Psoas muscle (tissue), 8 donors: ENCODE measurements around the gene FSD1. TPM values are rescaled to one million over a fixed set of nuclear protein-coding genes. Genes with fewer than 3 reads are reported as not detected.

ENCODE experiments used
- ATAC-seq, 4 donors: fragments of 200-7000 bp; cut with Tn5 transposase; one replicate each; pipeline ENCODE4 v1.9.1; 2020; ENCODE audit warnings: moderate library complexity in 3 of 4, mild to moderate bottlenecking in 2 of 4
- DNase-seq, 2 donors: peaks; one replicate each; pipeline ENCODE4 v3.0.0-alpha.2; 2020
- H3K27ac ChIP-seq: fragments of 200-600 bp; one replicate; pipeline ENCODE4 v1.8.0; 2022
- H3K27me3 ChIP-seq, 3 donors: fragments of 200-600 bp in 1 of 3; one replicate each; pipeline versions ENCODE4 v1.6.1 to v1.8.0; 2013 to 2022; ENCODE audit warnings: low read length in 2 of 3, mild to moderate bottlenecking in 2 of 3, moderate library complexity in 1 of 3; ENCODE audit not compliant: insufficient read depth in 3 of 3
- H3K36me3 ChIP-seq, 2 donors: fragments of 200-600 bp in 1 of 2; one replicate each; pipeline versions ENCODE4 v1.6.1 to v1.8.0; 2013 to 2022; ENCODE audit warnings: low read depth in 1 of 2, mild to moderate bottlenecking in 1 of 2, moderate library complexity in 1 of 2; ENCODE audit not compliant: insufficient read depth in 1 of 2
- H3K4me1 ChIP-seq: fragments of 200-600 bp; one replicate; pipeline ENCODE4 v1.8.0; 2022
- H3K4me3 ChIP-seq: fragments of 200-600 bp; one replicate; pipeline ENCODE4 v1.8.0; 2022; ENCODE audit warnings: mild to moderate bottlenecking
- H3K9me3 ChIP-seq: fragments of 200-600 bp; one replicate; pipeline ENCODE4 v1.8.0; 2022
- WGBS, 3 donors: extraction: QIAGEN DNeasy Blood & Tissue Kit; methylation state at CpG; one replicate each; pipeline versions ENCODE4 v1.1.6 to v1.1.7; 2013; 5-methylcytosine and 5-hydroxymethylcytosine counted together
- intact Hi-C, 2 donors: fragments of 100-400 bp; cut with DNase I; formaldehyde crosslinking; loops; one replicate each; pipeline versions ENCODE4 v1.11.0 to v1.14.2; 2022
- polyA plus RNA-seq, 3 donors: library from polyadenylated mRNA; stranded (reverse); fragments of 200-250 nt; gene quantifications; one replicate each; pipeline ENCODE4 v1.2.3, GENCODE V29; 2013
- total RNA-seq, 4 donors: library from RNA; stranded (reverse); fragmentation: NEBNext Ultra II Directional in 2 of 4; extraction: Animal tissue kit (Norgen Biotek cat#: 25700) in 2 of 4; gene quantifications; one replicate each; pipeline versions ENCODE4 v1.2.1 to v1.2.4, GENCODE V29; 2021 to 2023
- TF ChIP-seq, protein P1 (sequence below): fragments of 200-600 bp; IDR thresholded peaks from one replicate; pipeline ENCODE4 v1.8.0; 2022; ENCODE audit warnings: antibody characterized with exemption
- donor health status: healthy with polysubstance abuse.
- donor health status: DM: no; HTN: no; CAD: no; lungs with moderate emphysema.
- donor health status: Bipolar disorder and iron deficiency.
- donor health status: healthy.
- donor health status: DM: yes; HTN: yes; CAD: no.
- donor health status: DM: no; HTN: no; CAD: no.
- donor health status: DM: no; HTN: no; CAD: no.
- donor health status: DM: yes; HTN: yes; CAD: no.

FSD1 gene
- total and polyA plus RNA-seq, 7 donors: 0.08 TPM; not detected in 6

DNA sequence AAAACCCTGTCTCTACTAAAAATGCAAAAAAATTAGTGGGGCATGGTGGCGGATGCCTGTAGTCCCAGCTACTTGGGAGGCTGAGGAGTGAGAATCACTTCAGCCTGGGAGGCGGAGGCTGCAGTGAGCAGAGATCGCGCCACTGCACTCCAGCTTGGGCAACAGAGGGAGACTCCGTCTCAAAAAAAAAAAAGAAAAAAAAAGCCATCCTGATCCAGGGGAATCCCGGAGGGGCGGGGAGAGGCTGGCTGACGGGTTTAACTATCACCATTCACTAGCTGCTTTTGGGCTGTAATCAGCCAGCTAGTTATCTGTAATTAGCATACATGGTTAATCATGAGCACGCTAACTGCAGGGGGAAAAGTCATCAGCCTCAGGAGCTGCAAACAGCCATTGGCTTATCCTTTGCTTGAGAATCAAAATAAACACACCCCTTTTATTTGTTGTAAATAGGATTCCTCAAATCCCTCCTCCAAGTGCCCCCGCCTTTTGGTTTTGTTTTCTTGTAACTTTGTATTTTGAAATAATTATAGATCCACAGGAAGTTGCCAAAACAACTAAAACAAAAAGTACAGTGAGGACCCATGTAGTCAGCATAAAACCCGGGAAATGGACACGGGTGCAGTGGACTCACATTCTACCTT is 9.6 kb downstream of the FSD1 start:
- Histone ChIP-seq H3K36me3 (no peaks in the 10 kb centered on the region), H3K4me1 (no peaks in the 10 kb centered on the region), H3K27me3 (peaks cover 0 to 6% (median 0%) of the 10 kb centered on the region in 3 donors), H3K4me3 (no peak overlapping the region), H3K27ac (no peak overlapping the region), H3K9me3 (no peaks in the 10 kb centered on the region)
- no peak for DNase-seq
- ATAC-seq: no peak
- TF ChIP-seq, protein P1, sequence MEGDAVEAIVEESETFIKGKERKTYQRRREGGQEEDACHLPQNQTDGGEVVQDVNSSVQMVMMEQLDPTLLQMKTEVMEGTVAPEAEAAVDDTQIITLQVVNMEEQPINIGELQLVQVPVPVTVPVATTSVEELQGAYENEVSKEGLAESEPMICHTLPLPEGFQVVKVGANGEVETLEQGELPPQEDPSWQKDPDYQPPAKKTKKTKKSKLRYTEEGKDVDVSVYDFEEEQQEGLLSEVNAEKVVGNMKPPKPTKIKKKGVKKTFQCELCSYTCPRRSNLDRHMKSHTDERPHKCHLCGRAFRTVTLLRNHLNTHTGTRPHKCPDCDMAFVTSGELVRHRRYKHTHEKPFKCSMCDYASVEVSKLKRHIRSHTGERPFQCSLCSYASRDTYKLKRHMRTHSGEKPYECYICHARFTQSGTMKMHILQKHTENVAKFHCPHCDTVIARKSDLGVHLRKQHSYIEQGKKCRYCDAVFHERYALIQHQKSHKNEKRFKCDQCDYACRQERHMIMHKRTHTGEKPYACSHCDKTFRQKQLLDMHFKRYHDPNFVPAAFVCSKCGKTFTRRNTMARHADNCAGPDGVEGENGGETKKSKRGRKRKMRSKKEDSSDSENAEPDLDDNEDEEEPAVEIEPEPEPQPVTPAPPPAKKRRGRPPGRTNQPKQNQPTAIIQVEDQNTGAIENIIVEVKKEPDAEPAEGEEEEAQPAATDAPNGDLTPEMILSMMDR: no peak
- 30 to 40% (median 33%) methylated on average over 12 of the region's 12 CpGs for WGBS, 3 donors
- intact Hi-C loops: no loop called here

DNA sequence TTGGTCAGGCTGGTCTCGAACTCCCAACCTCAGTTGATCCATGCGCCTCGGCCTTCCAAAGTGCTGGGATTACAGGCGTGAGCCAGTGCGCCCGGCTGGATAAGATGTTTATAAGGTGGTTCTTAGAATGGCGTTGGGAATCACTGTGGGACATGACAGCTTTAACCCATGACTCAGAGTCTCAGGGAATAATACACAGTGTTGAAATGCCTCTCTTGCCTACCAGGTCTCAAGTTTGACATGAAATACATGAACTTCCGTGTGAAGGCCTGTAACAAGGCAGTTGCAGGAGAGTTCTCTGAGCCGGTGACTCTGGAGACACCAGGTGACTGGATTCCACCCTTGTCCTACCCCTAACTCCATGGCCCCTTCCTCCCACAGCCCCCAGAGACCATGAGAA is 12.6 kb downstream of the FSD1 start:
- Histone ChIP-seq H3K4me3 (no peak overlapping the region), H3K27me3 (no peaks in the 10 kb centered on the region), H3K27ac (no peak overlapping the region), H3K9me3 (no peaks in the 10 kb centered on the region), H3K4me1 (no peaks in the 10 kb centered on the region), H3K36me3 (no peaks in the 10 kb centered on the region)
- DNase-seq (no peak), ATAC-seq (no peak)
- intact Hi-C loops: no loop called here
- WGBS, 3 donors: 86 to 92% (median 87%) methylated on average over 9 of the region's 9 CpGs
- TF ChIP-seq, protein P1: no peak

DNA sequence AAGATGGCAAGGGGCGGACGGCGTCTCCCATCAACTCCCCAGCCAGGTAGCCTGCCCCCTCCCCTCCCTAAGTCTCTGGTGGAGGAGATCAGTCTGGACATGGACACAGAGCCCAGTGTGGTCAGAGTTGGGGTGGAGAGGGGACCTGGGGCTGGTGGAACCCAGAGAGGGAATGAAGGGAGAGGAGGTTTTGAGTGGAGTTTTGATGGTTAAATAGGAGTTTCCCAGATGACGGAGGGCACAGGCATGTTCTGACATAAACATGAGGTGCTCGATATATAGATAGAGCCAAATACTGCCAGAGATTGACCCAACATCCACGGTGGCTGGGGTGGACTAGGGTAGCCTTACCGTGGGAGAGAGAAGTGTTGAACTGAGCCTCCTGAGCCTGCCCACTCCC is 14.1 kb downstream of the FSD1 start:
- Histone ChIP-seq H3K36me3 (no peaks in the 10 kb centered on the region), H3K4me1 (no peaks in the 10 kb centered on the region), H3K27me3 (no peaks in the 10 kb centered on the region), H3K4me3 (no peak overlapping the region), H3K9me3 (no peaks in the 10 kb centered on the region), H3K27ac (no peak overlapping the region)
- intact Hi-C loops: no loop called here
- TF ChIP-seq, protein P1: no peak
- DNase-seq: no peak
- WGBS, 3 donors: 91 to 96% (median 96%) methylated on average over 7 of the region's 7 CpGs
- ATAC-seq: no peak

DNA sequence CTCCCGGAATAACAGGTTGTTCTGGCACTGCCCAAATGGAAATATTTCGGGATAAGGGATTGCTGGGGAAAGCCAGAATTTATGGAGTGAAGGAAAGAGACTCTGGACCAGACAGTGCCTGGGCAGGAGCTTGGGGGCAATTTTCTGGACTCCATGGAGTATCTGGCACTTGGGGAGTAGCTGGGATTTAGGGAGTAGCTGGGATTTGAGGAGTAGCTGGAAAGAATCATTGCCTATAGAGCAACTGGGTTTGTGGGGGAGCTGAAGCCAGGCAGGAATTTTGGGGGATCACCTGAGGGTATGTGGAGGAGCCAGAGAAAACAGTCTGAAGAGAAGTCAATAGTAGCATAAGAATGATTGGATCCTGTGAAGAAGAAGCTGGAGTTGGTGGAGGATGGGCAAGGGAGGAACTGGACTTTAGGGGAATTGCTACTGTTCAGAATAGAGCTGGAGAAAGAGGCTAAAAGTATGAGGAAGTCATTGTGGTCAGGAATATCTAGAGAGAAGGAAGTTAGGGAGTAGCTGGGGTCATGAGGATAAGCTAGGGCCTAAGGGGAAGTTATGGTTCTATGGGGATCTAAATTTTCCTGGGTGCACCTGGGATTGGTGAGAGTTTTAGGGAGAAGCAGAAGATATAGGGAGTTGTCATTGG is 14.8 kb downstream of the FSD1 start:
- DNase-seq (no peak), ATAC-seq (no peak)
- intact Hi-C loops: no loop called here
- TF ChIP-seq, protein P1: no peak
- Histone ChIP-seq H3K27me3 (no peaks in the 10 kb centered on the region), H3K4me1 (no peaks in the 10 kb centered on the region), H3K9me3 (no peaks in the 10 kb centered on the region), H3K36me3 (no peaks in the 10 kb centered on the region), H3K4me3 (no peak overlapping the region), H3K27ac (no peak overlapping the region)
- 92 to 100% (median 96%) methylated on average over 2 of the region's 2 CpGs for WGBS, 3 donors
